H1 (cell line): Measurements from ENCODE around the gene FAM228B. TPM values are rescaled to one million over a fixed set of nuclear protein-coding genes. Genes with fewer than 3 reads are reported as not detected.
"Not testable (repeated sequence)": the region's sequence is repeated elsewhere in the genome, so short reads cannot be mapped to it uniquely, and the experiment has no call there.

ENCODE experiments used
- CTCF ChIA-PET: fragments of 300-600 bp; sonication (Branson Sonifier 250); formaldehyde crosslinking; loops from one replicate; lab custom pipeline; 2021; ENCODE audit not compliant: partially characterized antibody; lab: Charles Lee
- POLR2A ChIA-PET: fragments of 300-600 bp; sonication (Branson Sonifier 250); formaldehyde crosslinking; loops from one replicate; lab custom pipeline; 2021; ENCODE audit warnings: inconsistent platforms; ENCODE audit not compliant: partially characterized antibody; lab: Charles Lee
- DNase-seq, 2 experiments: peaks; one replicate each; pipeline versions ENCODE4 v3.0.0 to v3.0.0-alpha.2; 2010 to 2022; ENCODE audit warnings: low spot score in 2 of 2, low read depth in 1 of 2, mixed read lengths in 1 of 2
- FAIRE-seq: peaks from 2 replicates; lab custom pipeline; 2011; peaks lifted over from hg19 to GRCh38; lab: Jason Lieb, UNC
- H2AFZ ChIP-seq: 2 replicates; pipeline ENCODE4 v1.8.1; 2012; ENCODE audit warnings: low read length, inconsistent platforms
- H2AK5ac ChIP-seq: 2 replicates; pipeline ENCODE4 v1.6.1; 2013; ENCODE audit warnings: low read depth, low read length
- H2BK120ac ChIP-seq: replicated peaks from 2 replicates; pipeline ENCODE3; 2013; ENCODE audit warnings: low read depth, low read length, inconsistent platforms
- H2BK12ac ChIP-seq: 2 replicates; pipeline ENCODE4 v1.6.1; 2013; ENCODE audit warnings: low read depth, low read length
- H2BK15ac ChIP-seq: 2 replicates; pipeline ENCODE4 v1.6.1; 2013; ENCODE audit warnings: low read length
- H2BK20ac ChIP-seq: 2 replicates; pipeline ENCODE4 v1.6.1; 2013; ENCODE audit warnings: low read length
- H2BK5ac ChIP-seq: 2 replicates; pipeline ENCODE4 v1.6.1; 2013; ENCODE audit warnings: low read depth, low read length
- H3K14ac ChIP-seq: 2 replicates; pipeline ENCODE4 v1.6.1; 2013; ENCODE audit warnings: inconsistent platforms; ENCODE audit not compliant: insufficient read length
- H3K18ac ChIP-seq: 2 replicates; pipeline ENCODE4 v1.6.1; 2013; ENCODE audit warnings: low read length; ENCODE audit errors: extremely low read depth
- H3K23ac ChIP-seq: 2 replicates; pipeline ENCODE4 v1.6.1; 2013; ENCODE audit warnings: inconsistent platforms; ENCODE audit not compliant: insufficient read length
- H3K23me2 ChIP-seq: 2 replicates; pipeline ENCODE4 v1.6.1; 2013; ENCODE audit warnings: low read depth, low read length
- H3K27ac ChIP-seq: 2 replicates; pipeline ENCODE4 v1.6.1; 2011; ENCODE audit warnings: low read depth, low read length, inconsistent platforms
- H3K27me3 ChIP-seq, 4 experiments: replicated peaks in 1 of 4; 1 replicate in 1 of 4; 2 replicates in 3 of 4; pipeline versions ENCODE4 v1.6.1 to v1.8.1; 2011 to 2013; ENCODE audit warnings: low read length in 3 of 4, mild to moderate bottlenecking in 3 of 4, inconsistent platforms in 2 of 4, mixed read lengths in 2 of 4, moderate library complexity in 1 of 4; ENCODE audit not compliant: control insufficient read depth in 3 of 4, insufficient read depth in 3 of 4; ENCODE audit errors: extremely low read depth in 1 of 4
- H3K36me3 ChIP-seq, 4 experiments: 2 replicates each; pipeline versions ENCODE4 v1.6.1 to v1.8.1; 2011 to 2013; ENCODE audit warnings: mild to moderate bottlenecking in 4 of 4, low read length in 3 of 4, moderate library complexity in 2 of 4, control low read depth in 1 of 4, inconsistent platforms in 1 of 4; ENCODE audit not compliant: insufficient read depth in 4 of 4, control insufficient read depth in 2 of 4
- H3K4ac ChIP-seq: replicated peaks from 2 replicates; pipeline ENCODE3; 2013; ENCODE audit warnings: low read length, low read depth, mixed read lengths, inconsistent platforms; ENCODE audit not compliant: insufficient read length
- H3K4me1 ChIP-seq, 4 experiments: replicated peaks in 1 of 4; 1 replicate in 1 of 4; 2 replicates in 3 of 4; pipeline versions ENCODE4 v1.6.1 to v1.8.1; 2011 to 2013; ENCODE audit warnings: low read length in 3 of 4, inconsistent platforms in 2 of 4, mixed read lengths in 1 of 4; ENCODE audit not compliant: insufficient read depth in 4 of 4, control insufficient read depth in 3 of 4
- H3K4me2 ChIP-seq, 2 experiments: 2 replicates each; pipeline versions ENCODE4 v1.6.1 to v1.8.1; 2011 to 2013; ENCODE audit warnings: low read depth in 2 of 2, low read length in 2 of 2, control low read depth in 1 of 2, inconsistent platforms in 1 of 2, mild to moderate bottlenecking in 1 of 2; ENCODE audit not compliant: insufficient read depth in 1 of 2
- H3K4me3 ChIP-seq, 4 experiments: fragments of 200-600, 300-600 bp in 1 of 4; sonication (generic), shearing (Covaris generic), sonication (Bioruptor Twin) in 1 of 4; 2 replicates each; pipeline versions ENCODE4 v1.5.1 to v1.8.1; 2011 to 2016; ENCODE audit warnings: low read length in 4 of 4, low read depth in 3 of 4, control low read depth in 2 of 4, inconsistent platforms in 2 of 4, mild to moderate bottlenecking in 2 of 4, mixed read lengths in 1 of 4, moderate library complexity in 1 of 4; ENCODE audit not compliant: insufficient read depth in 2 of 4; ENCODE audit errors: extremely low read depth in 1 of 4
- H3K56ac ChIP-seq: replicated peaks from 2 replicates; pipeline ENCODE3; 2013; ENCODE audit warnings: low read depth, mild to moderate bottlenecking, mixed read lengths, low read length, inconsistent platforms; ENCODE audit not compliant: insufficient read length
- H3K79me1 ChIP-seq: 2 replicates; pipeline ENCODE4 v1.6.1; 2013; ENCODE audit warnings: low read depth, low read length, control low read depth
- H3K79me2 ChIP-seq, 2 experiments: 2 replicates each; pipeline versions ENCODE4 v1.6.1 to v1.8.1; 2012 to 2013; ENCODE audit warnings: low read length in 2 of 2, mild to moderate bottlenecking in 2 of 2, inconsistent platforms in 1 of 2; ENCODE audit not compliant: insufficient read depth in 2 of 2, control insufficient read depth in 1 of 2
- H3K9ac ChIP-seq, 4 experiments: replicated peaks in 1 of 4; 1 replicate in 1 of 4; 2 replicates in 3 of 4; pipeline versions ENCODE4 v1.6.1 to v1.8.1; 2011 to 2013; ENCODE audit warnings: low read depth in 3 of 4, low read length in 3 of 4, control low read depth in 2 of 4, mild to moderate bottlenecking in 2 of 4, moderate library complexity in 2 of 4, inconsistent platforms in 1 of 4; ENCODE audit errors: extremely low read depth in 1 of 4
- H3K9me3 ChIP-seq, 2 experiments: 2 replicates each; pipeline versions ENCODE4 v1.6.1 to v1.8.1; 2012 to 2013; ENCODE audit warnings: mild to moderate bottlenecking in 2 of 2, moderate library complexity in 2 of 2, control low read depth in 1 of 2, inconsistent platforms in 1 of 2, low read depth in 1 of 2, low read length in 1 of 2, mixed read lengths in 1 of 2; ENCODE audit not compliant: insufficient read depth in 2 of 2
- H4K20me1 ChIP-seq, 2 experiments: replicated peaks in 1 of 2; 2 replicates each; pipeline versions ENCODE3 to v1.8.1; 2011 to 2013; ENCODE audit warnings: inconsistent platforms in 2 of 2, low read length in 2 of 2, mild to moderate bottlenecking in 1 of 2; ENCODE audit not compliant: insufficient read depth in 2 of 2, control insufficient read depth in 1 of 2
- H4K5ac ChIP-seq: 2 replicates; pipeline ENCODE4 v1.6.1; 2013; ENCODE audit warnings: low read length, low read depth, mixed read lengths, inconsistent platforms; ENCODE audit not compliant: insufficient read length
- H4K8ac ChIP-seq: 2 replicates; pipeline ENCODE4 v1.8.0; 2013; ENCODE audit warnings: mild to moderate bottlenecking, moderate library complexity, low read length, inconsistent platforms; ENCODE audit not compliant: insufficient read depth; ENCODE audit errors: extremely low read depth
- H4K91ac ChIP-seq: replicated peaks from 2 replicates; pipeline ENCODE3; 2013; ENCODE audit warnings: low read length, mixed read lengths, inconsistent platforms; ENCODE audit not compliant: insufficient read length
- WGBS, 2 experiments: shearing (Covaris generic) in 1 of 2; methylation state at CpG; one replicate each; pipeline versions ENCODE4 v1.1.6 to v1.1.7; 2013 to 2015; ENCODE audit warnings: low lambda C conversion rate in 2 of 2, mixed read lengths in 2 of 2, inconsistent platforms in 1 of 2, low coverage in 1 of 2, missing lambda C conversion rate in 1 of 2; ENCODE audit not compliant: insufficient replicate concordance in 2 of 2, insufficient coverage in 1 of 2, insufficient read length in 1 of 2; ENCODE audit errors: extremely low coverage in 1 of 2, missing lambda C conversion rate in 1 of 2; 5-methylcytosine and 5-hydroxymethylcytosine counted together
- polyA plus RNA-seq, 7 experiments: library from polyadenylated mRNA; depleted of rRNA in 3 of 7; stranded (reverse) in 5 of 7; unstranded in 2 of 7; fragments of >200 nt in 5 of 7; fragments of 200-250 nt in 2 of 7; gene quantifications; 1 replicate in 5 of 7; 2 replicates in 1 of 7; 4 replicates in 1 of 7; pipeline versions ENCODE4 v1.2.1 to v1.2.3, GENCODE V29; 2011 to 2013; ENCODE audit warnings: missing spikeins in 2 of 7, mixed read lengths in 2 of 7
- total RNA-seq: library from RNA; stranded (reverse); fragmentation: NEBNext Ultra II Directional; extraction: Animal tissue kit (Norgen Biotek cat#: 25700); gene quantifications from 2 replicates; pipeline ENCODE4 v1.2.1, GENCODE V29; 2021

Gene FAM228B
- total and polyA plus RNA-seq, 2 of the 8 experiments (the other 6 are each of a cell fraction or from before 2014, with no cell fraction given) = 1.4 to 3.2 TPM

DNA sequence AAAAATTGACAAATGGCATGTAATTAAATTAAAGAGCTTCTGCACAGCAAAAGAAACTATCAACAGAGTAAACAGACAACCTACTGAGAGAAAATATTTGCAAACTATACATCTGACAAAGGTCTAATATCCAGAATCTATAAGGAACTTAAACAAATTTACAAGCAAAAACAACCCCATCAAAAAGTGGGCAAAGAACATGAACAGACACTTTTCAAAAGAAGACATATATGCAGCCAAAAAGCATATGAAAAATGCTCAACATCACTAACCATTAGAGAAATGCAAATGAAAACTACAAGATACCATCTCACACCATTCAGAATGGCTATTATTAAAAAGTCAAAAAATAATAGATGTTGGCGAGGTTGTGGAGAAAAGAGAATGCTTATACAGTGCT, 13.8 kb upstream of the FAM228B start:
- H3K4me1 ChIP-seq, H3K27me3 ChIP-seq, H3K14ac ChIP-seq, H3K79me2 ChIP-seq, H4K8ac ChIP-seq, H3K79me1 ChIP-seq, H2BK5ac ChIP-seq, H3K23me2 ChIP-seq, H4K20me1 ChIP-seq, POLR2A ChIA-PET, H3K23ac ChIP-seq, H3K4me3 ChIP-seq, H3K4ac ChIP-seq, H4K91ac ChIP-seq, H3K27ac ChIP-seq, H2AK5ac ChIP-seq, H2BK20ac ChIP-seq, H3K4me2 ChIP-seq, H3K18ac ChIP-seq, FAIRE-seq, H2BK15ac ChIP-seq, H2BK120ac ChIP-seq, DNase-seq, H4K5ac ChIP-seq, CTCF ChIA-PET, H3K56ac ChIP-seq, H2AFZ ChIP-seq, H3K9me3 ChIP-seq, H2BK12ac ChIP-seq, H3K9ac ChIP-seq, H3K36me3 ChIP-seq: not testable (repeated sequence)
- WGBS, 2 experiments = 92% methylated on average over 1 of the region's 1 CpG; no CpG with 5 or more reads in 1 of the 2 experiments
